ENCODE measurements around the gene SPTBN1. TPM values are rescaled to one million over a fixed set of nuclear protein-coding genes. Genes with fewer than 3 reads are reported as not detected.
A peak's percentile ranks its signal among the peaks of the same experiment; 100 is the strongest.

Gene SPTBN1
- total and polyA plus RNA-seq, 2 of the 13 experiments (the other 11 are each of a cell fraction or from before 2014, with no cell fraction given): 123 to 299 TPM

- TF ChIP-seq KIAA2018 (CRISPR knock-in tag; IDR thresholded peaks at IDR 0.05; ENCODE audit: borderline replicate concordance) (no peak), SNAPC5 (CRISPR knock-in tag; IDR thresholded peaks at IDR 0.05; ENCODE audit: borderline replicate concordance) (no peak), ZNF235 (CRISPR knock-in tag; IDR thresholded peaks at IDR 0.05; ENCODE audit: borderline replicate concordance) (no peak), ZNF496 (CRISPR knock-in tag; IDR thresholded peaks at IDR 0.05; ENCODE audit: insufficient replicate concordance) (no peak), PAX8 (CRISPR knock-in tag; IDR thresholded peaks at IDR 0.05; ENCODE audit: borderline replicate concordance) (0 out of 2 replicates have a peak, but pooled peaks have one; percentile 21), ZBTB34 (CRISPR knock-in tag; IDR thresholded peaks at IDR 0.05) (peak; percentile 70; the same call in 1 of the 2 replicates), ZNF451 (CRISPR knock-in tag; IDR thresholded peaks at IDR 0.05) (no peak), CSRNP2 (CRISPR knock-in tag; conservative IDR thresholded peaks at IDR 0.05; ENCODE audit: low read depth) (no peak), ZHX1 (CRISPR knock-in tag; IDR thresholded peaks at IDR 0.05; ENCODE audit: low read depth) (no peak), ZBTB33 (CRISPR knock-in tag; IDR thresholded peaks at IDR 0.05) (peak; percentile 81), AGO2 (optimal IDR thresholded peaks at IDR 0.05; ENCODE audit: low read depth, low read length) (no peak)
Measured at GRCh38 chr2:54619660-54620231, 163.6 kb downstream of the SPTBN1 start (continued).
